ENCODE data around the gene BORCS5. TPM values are rescaled to one million over a fixed set of nuclear protein-coding genes. Genes with fewer than 3 reads are reported as not detected.
A peak's percentile ranks its signal among the peaks of the same experiment; 100 is the strongest.

BORCS5 gene
- total and polyA plus RNA-seq, 12 donors, result 3.6 to 30.1 (median 10.6) TPM

GRCh38 chr12:12488296-12488695, 131.4 kb downstream of the BORCS5 start:
- Histone ChIP-seq H3K27ac (peak overlapping the region in 2 of 5 donors; percentile 87 to 89), H3K9me3 (replicated peaks in 1 of 3) (no peaks in the 10 kb centered on the region), H3K4me1 (replicated peaks in 1 of 2) (peaks cover 16 to 24% of the 10 kb centered on the region in 2 donors), H3K4me3 (no peak overlapping the region), H3K36me3 (replicated peaks in 1 of 2) (peaks cover 0 to 13% of the 10 kb centered on the region in 2 donors), H3K27me3 (no peaks in the 10 kb centered on the region)
- no peak for TF ChIP-seq POLR2A (IDR thresholded peaks at IDR 0.05)
- TF ChIP-seq CTCF (IDR thresholded peaks at IDR 0.05), result no peak
- WGBS, 4 donors, result 93 to 96% (median 95%) methylated on average over 4 of the region's 4 CpGs
- DNase-seq, result no peak
- intact Hi-C loops (cut with DNase I), result no loop called here

DNA sequence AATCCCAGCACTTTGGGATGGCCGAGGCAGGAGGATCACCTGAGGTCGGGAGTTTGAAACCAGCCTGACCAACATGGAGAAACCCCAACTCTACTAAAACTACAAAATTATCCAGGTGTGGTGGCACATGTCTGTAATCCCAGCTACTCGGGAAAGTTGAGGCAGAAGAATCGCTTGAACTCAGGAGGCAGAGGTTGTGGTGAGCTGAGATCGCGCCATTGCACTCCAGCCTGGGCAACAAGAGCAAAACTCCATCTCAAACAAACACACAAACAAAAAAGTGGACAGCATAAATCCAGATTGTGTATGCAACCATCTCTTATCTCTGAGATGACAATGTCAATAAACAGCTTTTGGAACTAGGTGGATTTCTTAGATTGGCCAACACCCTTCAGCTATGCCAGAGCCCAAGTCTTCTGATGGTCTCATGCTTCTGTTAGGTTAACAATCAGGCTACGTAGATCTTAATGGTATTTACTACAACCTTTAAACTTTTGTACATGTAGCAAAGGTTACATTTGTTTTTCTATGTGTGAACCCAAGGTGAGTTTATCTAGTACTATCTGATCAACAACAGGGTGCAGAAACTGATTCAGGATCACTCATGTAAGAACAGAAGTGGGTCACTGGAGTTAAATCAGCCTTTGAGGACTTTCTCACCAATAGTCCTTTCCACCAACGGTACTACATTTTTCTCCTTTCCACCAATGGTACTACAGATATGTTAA, 132.1 kb downstream of the BORCS5 start:
- intact Hi-C loops (cut with DNase I), result no loop called here
- TF ChIP-seq CTCF (IDR thresholded peaks at IDR 0.05) (no peak), POLR2A (IDR thresholded peaks at IDR 0.05) (no peak)
- 93 to 97% (median 95%) methylated on average over 8 of the region's 8 CpGs for WGBS, 4 donors
- peak overlapping the region in 2 of 5 donors; percentile 26 to 87 for H3K27ac ChIP-seq
- peaks cover 0 to 13% of the 10 kb centered on the region in 2 donors for H3K36me3 ChIP-seq (replicated peaks in 1 of 2)
- H3K9me3 ChIP-seq (replicated peaks in 1 of 3), result no peaks in the 10 kb centered on the region
- DNase-seq, result no peak
- H3K27me3 ChIP-seq, result no peaks in the 10 kb centered on the region
- H3K4me3 ChIP-seq, result no peak overlapping the region
- peaks cover 16 to 17% of the 10 kb centered on the region in 2 donors for H3K4me1 ChIP-seq (replicated peaks in 1 of 2)

- H3K9me3 ChIP-seq (replicated peaks in 1 of 3), result no peaks in the 10 kb centered on the region
- peaks cover 8 to 23% of the 10 kb centered on the region in 2 donors for H3K4me1 ChIP-seq (replicated peaks in 1 of 2)
- H3K27ac ChIP-seq, result peak overlapping the region in 2 of 5 donors; percentile 19 to 64
- DNase-seq, result no peak
- H3K27me3 ChIP-seq, result no peaks in the 10 kb centered on the region
- TF ChIP-seq POLR2A (IDR thresholded peaks at IDR 0.05) (no peak), CTCF (IDR thresholded peaks at IDR 0.05) (no peak)
- intact Hi-C loops (cut with DNase I), result no loop called here
- H3K36me3 ChIP-seq (replicated peaks in 1 of 2), result peaks cover 0 to 12% of the 10 kb centered on the region in 2 donors
- H3K4me3 ChIP-seq, result no peak overlapping the region
These were observed 134.7 kb downstream of the BORCS5 start for GRCh38 chr12:12491606-12492005.

GRCh38 chr12:12492547-12492946, 135.7 kb downstream of the BORCS5 start:
- Histone ChIP-seq H3K9me3 (replicated peaks in 1 of 3) (no peaks in the 10 kb centered on the region), H3K27ac (peak overlapping the region in 2 of 5 donors; percentile 19 to 64), H3K36me3 (replicated peaks in 1 of 2) (peaks cover 0 to 12% of the 10 kb centered on the region in 2 donors), H3K4me3 (no peak overlapping the region), H3K4me1 (replicated peaks in 1 of 2) (peaks cover 0 to 17% of the 10 kb centered on the region in 2 donors), H3K27me3 (no peaks in the 10 kb centered on the region)
- WGBS, 4 donors, result 88 to 90% (median 89%) methylated on average over 5 of the region's 5 CpGs
- intact Hi-C loops (cut with DNase I), result no loop called here
- DNase-seq, result no peak
- no peak for TF ChIP-seq CTCF (IDR thresholded peaks at IDR 0.05)
- no peak for TF ChIP-seq POLR2A (IDR thresholded peaks at IDR 0.05)
